ENCODE measurements around the gene PPP1R10. TPM values are rescaled to one million over a fixed set of nuclear protein-coding genes. Genes with fewer than 3 reads are reported as not detected.
A peak's percentile ranks its signal among the peaks of the same experiment; 100 is the strongest.

The PPP1R10 gene
- total and polyA plus RNA-seq, 11 donors = 9.4 to 44.9 (median 28.1) TPM

DNA sequence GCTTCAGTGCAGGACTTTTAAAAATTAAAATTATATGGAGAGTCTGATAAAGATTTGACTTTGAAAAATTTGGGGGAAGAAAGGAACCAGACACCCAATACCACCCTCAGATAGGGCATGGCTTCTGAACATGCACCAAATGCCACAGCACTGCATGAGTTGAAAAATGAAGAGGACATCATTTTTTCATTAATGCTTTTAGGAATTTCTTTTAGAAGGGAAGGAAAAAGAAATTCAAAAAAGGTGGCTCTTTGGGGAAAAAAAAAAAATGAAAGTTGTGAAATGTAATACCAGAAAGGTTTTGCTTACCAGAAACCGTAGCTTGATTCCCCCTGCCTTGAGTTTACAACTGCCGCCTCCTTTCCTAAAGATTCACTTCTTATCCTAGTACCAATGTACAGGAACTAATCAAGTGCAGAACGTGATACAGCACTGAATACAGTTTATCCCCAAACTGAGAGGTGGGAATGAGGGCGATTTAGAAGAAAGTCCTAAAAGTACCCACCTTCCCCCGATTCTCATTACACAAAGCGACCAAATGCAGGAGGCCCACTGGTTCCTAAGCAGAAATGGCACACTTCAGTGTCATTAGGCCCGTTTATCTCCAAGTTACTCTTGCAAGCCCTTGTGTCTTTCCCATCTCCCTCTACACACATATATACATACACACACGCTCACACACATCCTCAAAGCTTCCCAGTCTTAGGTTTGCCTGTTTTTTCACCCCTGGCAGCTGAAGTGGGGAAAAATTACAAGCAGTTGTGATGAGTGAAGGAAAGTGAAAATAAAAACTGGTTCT is 2.8 kb downstream of the PPP1R10 start:
- intact Hi-C loops (cut with DNase I) = loop anchor here in 2 of 10 donors (2.0 to 5.0 kb wide), 2 partner anchors 57 to 103 kb away; partner anchors contain the start of genes GNL1 (in 1 of the 2), MDC1 (in 1 of the 2) and PRR3 (in 1 of the 2)
- H3K4me1 ChIP-seq = peaks cover 0 to 67% (median 60%) of the 10 kb centered on the region in 12 donors

GRCh38 chr6:30613251-30614043 is 3.6 kb downstream of the PPP1R10 start:
- peaks cover 0 to 57% (median 25%) of the 10 kb centered on the region in 9 donors for H3K36me3 ChIP-seq

More for the DNA sequence above, 2.8 kb downstream of the PPP1R10 start:
- Histone ChIP-seq H3K36me3 (peaks cover 0 to 49% (median 20%) of the 10 kb centered on the region in 9 donors), H3K9me3 (no peaks in the 10 kb centered on the region), H3K27me3 (no peaks in the 10 kb centered on the region), H3K4me3 (peak overlapping the region in 11 of 12 donors; percentile 57 to 92 (median 79)), H3K27ac (peak overlapping the region; percentile 68 to 99 (median 96))
- DNase-seq (no peak), ATAC-seq (no peak)
- WGBS, 4 donors = 20 to 26% (median 22%) methylated on average over 8 of the region's 8 CpGs
- TF ChIP-seq, protein P1, sequence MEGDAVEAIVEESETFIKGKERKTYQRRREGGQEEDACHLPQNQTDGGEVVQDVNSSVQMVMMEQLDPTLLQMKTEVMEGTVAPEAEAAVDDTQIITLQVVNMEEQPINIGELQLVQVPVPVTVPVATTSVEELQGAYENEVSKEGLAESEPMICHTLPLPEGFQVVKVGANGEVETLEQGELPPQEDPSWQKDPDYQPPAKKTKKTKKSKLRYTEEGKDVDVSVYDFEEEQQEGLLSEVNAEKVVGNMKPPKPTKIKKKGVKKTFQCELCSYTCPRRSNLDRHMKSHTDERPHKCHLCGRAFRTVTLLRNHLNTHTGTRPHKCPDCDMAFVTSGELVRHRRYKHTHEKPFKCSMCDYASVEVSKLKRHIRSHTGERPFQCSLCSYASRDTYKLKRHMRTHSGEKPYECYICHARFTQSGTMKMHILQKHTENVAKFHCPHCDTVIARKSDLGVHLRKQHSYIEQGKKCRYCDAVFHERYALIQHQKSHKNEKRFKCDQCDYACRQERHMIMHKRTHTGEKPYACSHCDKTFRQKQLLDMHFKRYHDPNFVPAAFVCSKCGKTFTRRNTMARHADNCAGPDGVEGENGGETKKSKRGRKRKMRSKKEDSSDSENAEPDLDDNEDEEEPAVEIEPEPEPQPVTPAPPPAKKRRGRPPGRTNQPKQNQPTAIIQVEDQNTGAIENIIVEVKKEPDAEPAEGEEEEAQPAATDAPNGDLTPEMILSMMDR (IDR thresholded peaks at IDR 0.05) = no peak

GRCh38 chr6:30612687-30613248 is 4.3 kb downstream of the PPP1R10 start:
- Histone ChIP-seq H3K27ac (peak overlapping the region in 5 of 12 donors; percentile 1 to 97 (median 8)), H3K9me3 (no peaks in the 10 kb centered on the region), H3K4me3 (no peak overlapping the region), H3K36me3 (peaks cover 0 to 64% (median 32%) of the 10 kb centered on the region in 9 donors), H3K27me3 (no peaks in the 10 kb centered on the region), H3K4me1 (peaks cover 0 to 58% (median 50%) of the 10 kb centered on the region in 12 donors)
- TF ChIP-seq POLR2A (IDR thresholded peaks at IDR 0.05) = no peak
- TF ChIP-seq, protein P1 (IDR thresholded peaks at IDR 0.05) = no peak
- 60 to 68% (median 65%) methylated on average over 6 of the region's 6 CpGs for WGBS, 4 donors
- DNase-seq (no peak), ATAC-seq (no peak)
- intact Hi-C loops (cut with DNase I) = loop anchor here in 1 of 10 donors (5.0 kb wide), 1 partner anchor 55 kb away; the partner anchor contains the start of genes GNL1 and PRR3

More at GRCh38 chr6:30613251-30614043, 3.6 kb downstream of the PPP1R10 start:
- Histone ChIP-seq H3K4me3 (peak overlapping the region in 9 of 12 donors; percentile 69 to 86 (median 79)), H3K27me3 (no peaks in the 10 kb centered on the region), H3K4me1 (peaks cover 0 to 62% (median 53%) of the 10 kb centered on the region in 12 donors), H3K9me3 (no peaks in the 10 kb centered on the region), H3K27ac (peak overlapping the region in 9 of 12 donors; percentile 68 to 99 (median 96))
- ATAC-seq = no peak
- TF ChIP-seq, protein P1 (IDR thresholded peaks at IDR 0.05) = no peak
- TF ChIP-seq POLR2A (IDR thresholded peaks at IDR 0.05) = no peak
- no peak for DNase-seq
- intact Hi-C loops (cut with DNase I) = loop anchor here in 2 of 10 donors (2.0 to 5.0 kb wide), 2 partner anchors 56 to 103 kb away; partner anchors contain the start of genes GNL1 (in 1 of the 2), MDC1 (in 1 of the 2) and PRR3 (in 1 of the 2)

Measured in heart left ventricle (tissue), 16 donors.